Aorta (tissue), 5 donors: ENCODE data around the gene GALNT14. TPM values are rescaled to one million over a fixed set of nuclear protein-coding genes. Genes with fewer than 3 reads are reported as not detected.

Experiments used
- ATAC-seq: fragments of 200-7000 bp; cut with Tn5 transposase; one replicate; pipeline ENCODE4 v1.9.1; 2022; ENCODE audit warnings: moderate library complexity; ENCODE audit not compliant: low FRiP score
- DNase-seq, 2 donors: peaks; one replicate each; pipeline ENCODE4 v3.0.0-alpha.2; 2020
- H3K27ac ChIP-seq, 2 donors: one replicate each; pipeline ENCODE4 v1.5.1; 2013; ENCODE audit warnings: low read length in 2 of 2, mild to moderate bottlenecking in 2 of 2, moderate library complexity in 2 of 2, control low read depth in 1 of 2, inconsistent platforms in 1 of 2, low read depth in 1 of 2
- H3K27me3 ChIP-seq, 2 donors: one replicate each; pipeline ENCODE4 v1.6.1; 2013; ENCODE audit warnings: control low read depth in 1 of 2, low read length in 1 of 2, mild to moderate bottlenecking in 1 of 2, moderate library complexity in 1 of 2; ENCODE audit not compliant: insufficient read depth in 2 of 2, control insufficient read depth in 1 of 2
- H3K36me3 ChIP-seq, 2 donors: one replicate each; pipeline ENCODE4 v1.6.1; 2013; ENCODE audit warnings: control low read depth in 1 of 2, low read length in 1 of 2, mild to moderate bottlenecking in 1 of 2; ENCODE audit not compliant: insufficient read depth in 2 of 2, control insufficient read depth in 1 of 2
- H3K4me1 ChIP-seq, 2 donors: one replicate each; pipeline ENCODE4 v1.6.1; 2013; ENCODE audit warnings: low read length in 2 of 2, control low read depth in 1 of 2, mild to moderate bottlenecking in 1 of 2, moderate library complexity in 1 of 2; ENCODE audit not compliant: insufficient read depth in 2 of 2, control insufficient read depth in 1 of 2
- H3K4me3 ChIP-seq, 2 donors: one replicate each; pipeline ENCODE4 v1.5.1; 2013; ENCODE audit warnings: low read length in 2 of 2, control low read depth in 1 of 2, mild to moderate bottlenecking in 1 of 2
- H3K9me3 ChIP-seq: one replicate; pipeline ENCODE4 v1.6.1; 2013; ENCODE audit warnings: mild to moderate bottlenecking, low read length; ENCODE audit not compliant: control insufficient read depth
- WGBS, 2 donors: extraction: QIAGEN DNeasy Blood & Tissue Kit; methylation state at CpG; one replicate each; pipeline ENCODE4 v1.1.7; 2013; 5-methylcytosine and 5-hydroxymethylcytosine counted together
- intact Hi-C, 2 donors: fragments of 100-400 bp; cut with DNase I; formaldehyde crosslinking; loops; one replicate each; pipeline versions ENCODE4 v1.14.2 to v1.15.0; 2022
- polyA plus RNA-seq, 2 donors: library from polyadenylated mRNA; stranded (reverse); fragments of 200-250 nt; gene quantifications; one replicate each; pipeline ENCODE4 v1.2.3, GENCODE V29; 2013
- total RNA-seq, 2 donors: library from RNA; stranded (reverse); fragmentation: NEBNext Ultra II Directional; extraction: Animal tissue kit (Norgen Biotek cat#: 25700); gene quantifications; one replicate each; pipeline ENCODE4 v1.2.1, GENCODE V29; 2021
- donor health status: healthy with polysubstance abuse.
- donor health status: Bipolar disorder and iron deficiency.
- donor health status: DM: no; HTN: no; CAD: no.
- donor health status: DM: no; HTN: no; CAD: no.
- donor health status: DM: yes; HTN: yes; CAD: no.

GALNT14 gene
- total and polyA plus RNA-seq, 4 donors, result 0.74 to 1.7 (median 1.2) TPM; not detected in 1

GRCh38 chr2:31023541-31023940, 114.7 kb downstream of the GALNT14 start:
- no peak for DNase-seq
- intact Hi-C loops, result no loop called here

GRCh38 chr2:31020713-31021112, 117.5 kb downstream of the GALNT14 start:
- no peaks in the 10 kb centered on the region for H3K27me3 ChIP-seq
- H3K4me3 ChIP-seq, result no peak overlapping the region
- no peaks in the 10 kb centered on the region for H3K4me1 ChIP-seq
- H3K36me3 ChIP-seq, result no peaks in the 10 kb centered on the region
- DNase-seq, result no peak
- intact Hi-C loops, result no loop called here
- H3K9me3 ChIP-seq, result no peaks in the 10 kb centered on the region
- ATAC-seq, result no peak
- WGBS, 2 donors, result 75 to 78% methylated on average over 4 of the region's 4 CpGs
- H3K27ac ChIP-seq, result no peak overlapping the region

More at GRCh38 chr2:31023541-31023940, 114.7 kb downstream of the GALNT14 start:
- Histone ChIP-seq H3K27ac (no peak overlapping the region), H3K9me3 (no peaks in the 10 kb centered on the region), H3K36me3 (no peaks in the 10 kb centered on the region), H3K27me3 (no peaks in the 10 kb centered on the region), H3K4me3 (no peak overlapping the region), H3K4me1 (no peaks in the 10 kb centered on the region)
- no peak for ATAC-seq
- 81 to 88% methylated on average over 3 of the region's 3 CpGs for WGBS, 2 donors

- DNase-seq (no peak), ATAC-seq (no peak)
- H3K9me3 ChIP-seq, result no peaks in the 10 kb centered on the region
- WGBS, 2 donors, result 88 to 91% methylated on average over 6 of the region's 6 CpGs
- H3K4me1 ChIP-seq, result no peaks in the 10 kb centered on the region
- no peaks in the 10 kb centered on the region for H3K27me3 ChIP-seq
- no peaks in the 10 kb centered on the region for H3K36me3 ChIP-seq
- no peak overlapping the region for H3K4me3 ChIP-seq
- H3K27ac ChIP-seq, result no peak overlapping the region
- intact Hi-C loops, result loop anchor here in 1 of 2 donors (10.0 kb wide), 1 partner anchor 123 kb away; no protein-coding TSS in a partner anchor
Observed at GRCh38 chr2:31018280-31018679, 120.0 kb downstream of the GALNT14 start.

- Histone ChIP-seq H3K4me3 (no peak overlapping the region), H3K9me3 (no peaks in the 10 kb centered on the region), H3K27ac (no peak overlapping the region), H3K27me3 (no peaks in the 10 kb centered on the region), H3K4me1 (no peaks in the 10 kb centered on the region), H3K36me3 (no peaks in the 10 kb centered on the region)
- intact Hi-C loops, result loop anchor here in 1 of 2 donors (10.0 kb wide), 1 partner anchor 122 kb away; no protein-coding TSS in a partner anchor
- WGBS, 2 donors, result 92 to 97% methylated on average over 5 of the region's 5 CpGs
- DNase-seq (no peak), ATAC-seq (no peak)
Observed at GRCh38 chr2:31016648-31017047, 121.6 kb downstream of the GALNT14 start.

GRCh38 chr2:31014516-31014915, 123.7 kb downstream of the GALNT14 start:
- DNase-seq (no peak), ATAC-seq (no peak)
- Histone ChIP-seq H3K27me3 (no peaks in the 10 kb centered on the region), H3K4me1 (no peaks in the 10 kb centered on the region), H3K9me3 (no peaks in the 10 kb centered on the region), H3K27ac (no peak overlapping the region), H3K4me3 (no peak overlapping the region), H3K36me3 (no peaks in the 10 kb centered on the region)
- intact Hi-C loops, result loop anchor here in 1 of 2 donors (10.0 kb wide), 1 partner anchor 120 kb away; no protein-coding TSS in a partner anchor
- 78 to 90% methylated on average over 4 of the region's 4 CpGs for WGBS, 2 donors

- H3K4me1 ChIP-seq, result no peaks in the 10 kb centered on the region
- DNase-seq (no peak), ATAC-seq (no peak)
- no peaks in the 10 kb centered on the region for H3K9me3 ChIP-seq
- H3K36me3 ChIP-seq, result no peaks in the 10 kb centered on the region
- H3K4me3 ChIP-seq, result no peak overlapping the region
- H3K27me3 ChIP-seq, result no peaks in the 10 kb centered on the region
- no peak overlapping the region for H3K27ac ChIP-seq
- WGBS, 2 donors, result 80 to 83% methylated on average over 8 of the region's 8 CpGs
- intact Hi-C loops, result loop anchor here in 1 of 2 donors (10.0 kb wide), 1 partner anchor 118 kb away; no protein-coding TSS in a partner anchor
Observed at GRCh38 chr2:31013301-31013700, 124.9 kb downstream of the GALNT14 start.

GRCh38 chr2:31012406-31012805, 125.8 kb downstream of the GALNT14 start:
- intact Hi-C loops, result loop anchor here in 1 of 2 donors (10.0 kb wide), 1 partner anchor 118 kb away; no protein-coding TSS in a partner anchor
- DNase-seq, result no peak

GRCh38 chr2:31011587-31011986, 126.7 kb downstream of the GALNT14 start:
- WGBS, 2 donors, result 59 to 68% methylated on average over 6 of the region's 6 CpGs
- intact Hi-C loops, result loop anchor here in 1 of 2 donors (10.0 kb wide), 1 partner anchor 117 kb away; no protein-coding TSS in a partner anchor
- Histone ChIP-seq H3K27ac (no peak overlapping the region), H3K4me1 (no peaks in the 10 kb centered on the region), H3K4me3 (no peak overlapping the region), H3K9me3 (no peaks in the 10 kb centered on the region), H3K27me3 (no peaks in the 10 kb centered on the region), H3K36me3 (no peaks in the 10 kb centered on the region)
- DNase-seq (no peak), ATAC-seq (no peak)

More at GRCh38 chr2:31012406-31012805, 125.8 kb downstream of the GALNT14 start:
- no peak for ATAC-seq
- H3K9me3 ChIP-seq, result no peaks in the 10 kb centered on the region
- no peaks in the 10 kb centered on the region for H3K27me3 ChIP-seq
- no peaks in the 10 kb centered on the region for H3K36me3 ChIP-seq
- 84 to 88% methylated on average over 1 of the region's 1 CpG for WGBS, 2 donors
- no peak overlapping the region for H3K27ac ChIP-seq
- no peak overlapping the region for H3K4me3 ChIP-seq
- no peaks in the 10 kb centered on the region for H3K4me1 ChIP-seq

GRCh38 chr2:31008561-31009114, 129.6 kb downstream of the GALNT14 start:
- WGBS, 2 donors, result 18 to 24% methylated on average over 12 of the region's 12 CpGs

More at GRCh38 chr2:31008561-31009114, 129.6 kb downstream of the GALNT14 start:
- H3K4me1 ChIP-seq, result no peaks in the 10 kb centered on the region
- no peaks in the 10 kb centered on the region for H3K9me3 ChIP-seq
- peaks cover 0 to 2% of the 10 kb centered on the region in 2 donors for H3K27me3 ChIP-seq
- H3K36me3 ChIP-seq, result no peaks in the 10 kb centered on the region
- intact Hi-C loops, result no loop called here
- no peak for ATAC-seq
- no peak overlapping the region for H3K27ac ChIP-seq
- no peak for DNase-seq
- H3K4me3 ChIP-seq, result no peak overlapping the region
